ENCODE data around the gene PBX3. TPM values are rescaled to one million over a fixed set of nuclear protein-coding genes. Genes with fewer than 3 reads are reported as not detected.

PBX3 gene
- total and polyA plus RNA-seq, 2 experiments from 2014 or later: 133 to 134 TPM

GRCh38 chr9:125965477-125965876 lies 218.3 kb downstream of the PBX3 start:
- no peaks in the 10 kb centered on the region for H3K27me3 ChIP-seq
- H3K4me3 ChIP-seq: no peak overlapping the region
- no peak overlapping the region for H3K27ac ChIP-seq
- H3K9me3 ChIP-seq (ENCODE audit: low read depth): no peaks in the 10 kb centered on the region
- TF ChIP-seq, protein P1, sequence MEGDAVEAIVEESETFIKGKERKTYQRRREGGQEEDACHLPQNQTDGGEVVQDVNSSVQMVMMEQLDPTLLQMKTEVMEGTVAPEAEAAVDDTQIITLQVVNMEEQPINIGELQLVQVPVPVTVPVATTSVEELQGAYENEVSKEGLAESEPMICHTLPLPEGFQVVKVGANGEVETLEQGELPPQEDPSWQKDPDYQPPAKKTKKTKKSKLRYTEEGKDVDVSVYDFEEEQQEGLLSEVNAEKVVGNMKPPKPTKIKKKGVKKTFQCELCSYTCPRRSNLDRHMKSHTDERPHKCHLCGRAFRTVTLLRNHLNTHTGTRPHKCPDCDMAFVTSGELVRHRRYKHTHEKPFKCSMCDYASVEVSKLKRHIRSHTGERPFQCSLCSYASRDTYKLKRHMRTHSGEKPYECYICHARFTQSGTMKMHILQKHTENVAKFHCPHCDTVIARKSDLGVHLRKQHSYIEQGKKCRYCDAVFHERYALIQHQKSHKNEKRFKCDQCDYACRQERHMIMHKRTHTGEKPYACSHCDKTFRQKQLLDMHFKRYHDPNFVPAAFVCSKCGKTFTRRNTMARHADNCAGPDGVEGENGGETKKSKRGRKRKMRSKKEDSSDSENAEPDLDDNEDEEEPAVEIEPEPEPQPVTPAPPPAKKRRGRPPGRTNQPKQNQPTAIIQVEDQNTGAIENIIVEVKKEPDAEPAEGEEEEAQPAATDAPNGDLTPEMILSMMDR (IDR thresholded peaks at IDR 0.05; ENCODE audit: low read depth, low read length): no peak
- H3K36me3 ChIP-seq: peaks cover 36% of the 10 kb centered on the region
- H3K4me1 ChIP-seq (ENCODE audit: low read depth): no peaks in the 10 kb centered on the region
- no peak for DNase-seq (ENCODE audit: low read depth in 1 of 2, low spot score in 1 of 2)

DNA sequence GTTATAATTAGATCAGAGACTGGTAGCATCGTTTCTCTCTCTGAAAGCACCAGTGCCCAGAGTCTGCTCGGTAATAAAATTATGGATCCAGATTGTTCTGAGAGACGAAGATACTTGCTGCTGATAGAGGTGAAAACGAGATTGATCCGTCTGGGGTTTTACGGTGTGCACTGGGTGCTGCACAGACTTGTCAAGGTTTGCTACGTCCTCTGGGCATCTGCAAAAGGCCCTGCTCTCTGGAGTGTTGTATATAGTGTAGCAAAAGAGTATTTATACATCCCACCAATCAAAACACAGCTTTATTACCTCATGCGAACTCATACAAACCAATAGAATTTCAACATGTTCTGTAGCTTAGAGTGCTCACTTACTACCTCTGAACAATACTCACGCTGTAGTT lies 219.3 kb downstream of the PBX3 start:
- H3K4me3 ChIP-seq: no peak overlapping the region
- no peaks in the 10 kb centered on the region for H3K4me1 ChIP-seq (ENCODE audit: low read depth)
- H3K27me3 ChIP-seq: no peaks in the 10 kb centered on the region
- no peaks in the 10 kb centered on the region for H3K9me3 ChIP-seq (ENCODE audit: low read depth)
- TF ChIP-seq, protein P1 (IDR thresholded peaks at IDR 0.05; ENCODE audit: low read depth, low read length): no peak
- H3K36me3 ChIP-seq: peaks cover 31% of the 10 kb centered on the region
- H3K27ac ChIP-seq: no peak overlapping the region
- no peak for DNase-seq (ENCODE audit: low read depth in 1 of 2, low spot score in 1 of 2)

GRCh38 chr9:125966959-125967711 lies 220.0 kb downstream of the PBX3 start:
- no peak for DNase-seq (ENCODE audit: low read depth in 1 of 2, low spot score in 1 of 2)
- H3K9me3 ChIP-seq (ENCODE audit: low read depth): no peaks in the 10 kb centered on the region
- H3K27ac ChIP-seq: peak overlapping the region; percentile 28
- TF ChIP-seq, protein P1 (IDR thresholded peaks at IDR 0.05; ENCODE audit: low read depth, low read length): no peak
- H3K36me3 ChIP-seq: peaks cover 26% of the 10 kb centered on the region
- no peak overlapping the region for H3K4me3 ChIP-seq
- no peaks in the 10 kb centered on the region for H3K27me3 ChIP-seq
- no peaks in the 10 kb centered on the region for H3K4me1 ChIP-seq (ENCODE audit: low read depth)

DNA sequence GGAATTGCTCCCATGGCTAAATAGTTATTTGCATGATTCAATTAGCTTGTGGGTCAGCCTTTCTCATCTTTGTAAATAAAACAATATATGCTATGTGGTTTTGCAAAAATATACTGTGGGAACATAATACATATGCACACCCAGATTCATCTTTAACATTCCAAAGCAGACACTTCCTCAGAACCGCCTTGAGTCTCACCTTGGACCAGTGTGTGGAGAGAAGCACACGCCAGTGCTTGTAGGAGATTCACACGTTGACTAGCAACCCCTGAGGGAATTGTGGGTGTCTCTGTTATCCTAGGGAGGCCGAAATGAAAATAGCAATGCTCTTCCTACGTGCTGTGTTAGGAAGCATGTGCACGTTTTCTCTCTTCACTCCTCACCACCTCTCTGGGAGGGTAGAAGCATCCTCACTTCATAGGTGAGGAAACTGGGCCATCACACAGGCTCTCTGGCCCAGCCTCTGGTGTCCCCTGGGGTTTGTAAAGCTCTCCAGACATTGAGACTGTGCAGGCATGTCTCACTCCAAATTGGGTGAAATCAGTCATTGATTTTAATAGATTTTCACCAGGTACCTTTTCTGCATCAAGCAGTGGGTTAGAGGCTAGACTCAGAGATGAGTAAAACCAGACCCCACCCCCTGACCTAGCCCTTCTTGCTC lies 221.7 kb downstream of the PBX3 start:
- H3K36me3 ChIP-seq: peaks cover 13% of the 10 kb centered on the region
- DNase-seq (ENCODE audit: low read depth in 1 of 2, low spot score in 1 of 2): no peak
- peak overlapping the region; percentile 2 for H3K27ac ChIP-seq
- no peaks in the 10 kb centered on the region for H3K9me3 ChIP-seq (ENCODE audit: low read depth)
- no peaks in the 10 kb centered on the region for H3K4me1 ChIP-seq (ENCODE audit: low read depth)
- TF ChIP-seq, protein P1 (IDR thresholded peaks at IDR 0.05; ENCODE audit: low read depth, low read length): no peak
- no peaks in the 10 kb centered on the region for H3K27me3 ChIP-seq
- no peak overlapping the region for H3K4me3 ChIP-seq

DNA sequence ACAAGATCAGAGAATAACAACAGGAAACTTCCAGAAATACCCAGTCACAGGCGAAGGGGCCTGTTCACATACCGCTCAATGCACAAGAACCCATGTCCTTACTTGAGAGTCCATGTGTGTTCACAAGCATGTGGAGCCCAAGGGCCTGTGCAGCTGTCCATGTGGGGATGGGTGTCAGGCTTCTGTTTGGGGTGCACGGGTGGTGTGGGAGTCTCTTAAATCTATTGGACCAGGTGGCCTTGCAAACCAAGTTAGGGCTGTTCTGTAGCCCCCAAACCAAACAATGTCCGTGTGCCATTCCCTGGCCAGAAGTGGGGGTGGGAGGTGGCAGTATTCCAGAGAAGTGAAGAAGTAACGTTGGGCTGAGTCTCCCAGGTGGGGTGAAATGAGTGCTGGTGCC lies 222.3 kb downstream of the PBX3 start:
- Histone ChIP-seq H3K4me1 (ENCODE audit: low read depth) (no peaks in the 10 kb centered on the region), H3K9me3 (ENCODE audit: low read depth) (no peaks in the 10 kb centered on the region), H3K27ac (no peak overlapping the region), H3K4me3 (no peak overlapping the region), H3K36me3 (peaks cover 11% of the 10 kb centered on the region), H3K27me3 (no peaks in the 10 kb centered on the region)
- DNase-seq (ENCODE audit: low read depth in 1 of 2, low spot score in 1 of 2): no peak
- TF ChIP-seq, protein P1 (IDR thresholded peaks at IDR 0.05; ENCODE audit: low read depth, low read length): no peak
